Urinary bladder (tissue), 4 donors: Measurements from ENCODE around the gene CPNE4. TPM values are rescaled to one million over a fixed set of nuclear protein-coding genes. Genes with fewer than 3 reads are reported as not detected.

Experiments used
- DNase-seq: peaks from one replicate; pipeline ENCODE4 v3.0.0-alpha.2; 2015; ENCODE audit errors: extremely low spot score
- H3K27ac ChIP-seq: one replicate; pipeline ENCODE4 v1.5.1; 2013; ENCODE audit warnings: low read depth, mild to moderate bottlenecking, moderate library complexity
- H3K36me3 ChIP-seq: one replicate; pipeline ENCODE4 v1.6.1; 2013; ENCODE audit warnings: mild to moderate bottlenecking, moderate library complexity; ENCODE audit not compliant: insufficient read depth
- H3K4me1 ChIP-seq: one replicate; pipeline ENCODE4 v1.6.1; 2013; ENCODE audit warnings: mild to moderate bottlenecking, moderate library complexity; ENCODE audit not compliant: insufficient read depth
- H3K4me3 ChIP-seq: one replicate; pipeline ENCODE4 v1.5.1; 2013; ENCODE audit warnings: low read depth, low read length
- WGBS: extraction: QIAGEN DNeasy Blood & Tissue Kit; methylation state at CpG from one replicate; pipeline ENCODE4 v1.1.7; 2013; 5-methylcytosine and 5-hydroxymethylcytosine counted together
- polyA plus RNA-seq: library from polyadenylated mRNA; stranded (reverse); fragments of 200-250 nt; gene quantifications from one replicate; pipeline ENCODE4 v1.2.3, GENCODE V29; 2013
- total RNA-seq: library from RNA; depleted of rRNA; stranded (reverse); fragments of >200 nt; gene quantifications from one replicate; pipeline ENCODE4 v1.2.3, GENCODE V29; 2014
- donor health status: healthy with polysubstance abuse.
- donor health status: healthy.

The CPNE4 gene
- total and polyA plus RNA-seq, 2 donors = 0.03 to 0.21 TPM

DNA sequence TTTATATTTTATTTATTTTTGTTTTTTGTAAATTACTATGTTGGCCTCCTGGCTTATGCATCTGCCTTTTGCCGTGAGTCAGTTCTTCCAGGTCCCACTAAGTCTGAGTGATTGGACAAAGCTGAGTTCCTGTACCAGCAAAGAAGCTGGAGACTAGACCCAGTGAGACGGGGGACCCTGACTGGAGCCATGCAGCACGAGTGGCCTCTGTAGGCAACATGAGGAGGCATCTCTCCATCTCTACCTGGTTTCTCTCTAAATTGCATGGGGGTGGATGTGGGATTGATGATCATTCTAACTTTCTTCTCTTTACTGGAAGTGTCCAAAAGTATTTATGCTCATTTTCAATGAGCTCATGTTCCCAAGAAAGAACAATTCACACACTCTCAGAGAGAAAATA, 376.7 kb downstream of the CPNE4 start:
- no peak for DNase-seq
- no peak overlapping the region for H3K27ac ChIP-seq
- no peaks in the 10 kb centered on the region for H3K36me3 ChIP-seq
- no peaks in the 10 kb centered on the region for H3K4me1 ChIP-seq
- H3K4me3 ChIP-seq = no peak overlapping the region
- 72% methylated on average over 3 of the region's 3 CpGs for WGBS

DNA sequence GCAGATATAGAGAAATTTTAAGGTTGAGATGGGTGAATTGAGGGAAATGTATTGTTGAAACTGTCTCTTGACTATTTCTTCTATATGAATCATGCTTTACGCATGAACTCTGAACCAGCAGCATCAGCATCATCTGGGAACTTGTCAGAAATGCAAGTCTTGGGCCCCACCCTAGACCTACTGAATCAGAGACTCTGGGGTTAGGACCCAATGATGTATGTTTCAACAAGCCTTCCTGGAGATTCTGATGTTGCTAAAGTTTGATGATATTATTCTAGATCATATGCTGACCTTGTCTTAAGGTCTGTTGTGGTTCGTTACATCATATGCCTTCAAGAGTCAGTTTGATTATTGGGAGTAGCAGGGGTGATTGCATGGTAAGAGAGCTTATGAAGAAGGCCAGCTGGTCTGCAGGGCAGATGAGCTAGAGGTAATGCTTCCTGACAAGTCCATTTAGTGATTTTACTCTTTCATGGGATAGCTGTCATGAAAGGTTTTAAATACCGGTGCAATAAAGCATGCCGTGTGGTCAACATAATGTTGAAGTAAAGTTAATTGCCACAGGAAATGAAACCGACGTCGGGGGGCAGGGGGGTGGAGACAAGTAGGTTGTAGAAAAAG, 379.6 kb downstream of the CPNE4 start:
- H3K4me1 ChIP-seq = no peaks in the 10 kb centered on the region
- DNase-seq = no peak
- H3K4me3 ChIP-seq = no peak overlapping the region
- 45% methylated on average over 7 of the region's 7 CpGs for WGBS
- no peaks in the 10 kb centered on the region for H3K36me3 ChIP-seq
- H3K27ac ChIP-seq = no peak overlapping the region

- no peak for DNase-seq
- Histone ChIP-seq H3K4me1 (no peaks in the 10 kb centered on the region), H3K36me3 (no peaks in the 10 kb centered on the region), H3K4me3 (no peak overlapping the region), H3K27ac (no peak overlapping the region)
Measured at GRCh38 chr3:131645638-131646037, 389.2 kb downstream of the CPNE4 start.

GRCh38 chr3:131636266-131636775, 398.5 kb downstream of the CPNE4 start:
- DNase-seq = no peak
- no peaks in the 10 kb centered on the region for H3K4me1 ChIP-seq
- H3K4me3 ChIP-seq = no peak overlapping the region
- H3K27ac ChIP-seq = no peak overlapping the region
- 94% methylated on average over 4 of the region's 4 CpGs for WGBS
- H3K36me3 ChIP-seq = no peaks in the 10 kb centered on the region

DNA sequence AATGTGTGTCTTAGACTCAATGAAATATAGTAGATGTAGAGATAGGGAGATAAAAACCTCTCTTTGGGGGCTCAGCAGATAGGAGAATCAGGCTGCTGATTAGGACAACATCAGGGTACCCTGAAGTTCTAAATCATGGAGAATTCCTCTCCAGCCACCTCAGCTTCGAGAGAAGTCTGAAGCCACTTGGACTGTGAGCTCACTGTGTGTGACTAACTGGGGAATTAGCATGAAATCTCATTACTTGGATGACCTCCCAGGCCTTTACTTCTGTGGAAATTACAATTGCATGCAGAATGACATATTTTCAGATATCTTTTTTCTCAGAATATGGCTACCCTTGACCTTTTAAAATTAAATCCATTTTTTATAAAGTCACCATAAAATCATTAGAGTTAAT, 404.0 kb downstream of the CPNE4 start:
- no peak overlapping the region for H3K4me3 ChIP-seq
- no peak overlapping the region for H3K27ac ChIP-seq
- no peaks in the 10 kb centered on the region for H3K4me1 ChIP-seq
- 60% methylated on average over 1 of the region's 1 CpG for WGBS
- no peaks in the 10 kb centered on the region for H3K36me3 ChIP-seq
- DNase-seq = no peak

DNA sequence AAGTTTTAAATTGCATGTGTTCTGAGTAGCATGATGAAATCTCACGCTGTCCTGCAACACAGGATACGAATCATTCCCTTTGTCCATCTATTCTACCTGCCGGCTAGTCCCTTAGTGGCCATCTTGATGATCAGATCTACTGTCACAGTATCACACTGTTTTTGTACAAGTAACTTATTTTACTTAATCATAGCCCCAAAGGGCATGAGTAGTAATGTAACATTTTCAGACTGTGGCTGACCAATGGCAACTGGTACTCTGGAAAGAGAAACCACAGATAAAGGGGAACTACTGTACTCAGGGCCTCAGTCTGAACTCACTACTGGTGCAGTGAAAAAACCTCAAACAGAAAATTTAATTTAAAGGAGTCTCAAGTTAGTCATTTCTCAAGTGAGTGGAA, 404.7 kb downstream of the CPNE4 start:
- 77% methylated on average over 3 of the region's 3 CpGs for WGBS
- H3K36me3 ChIP-seq = no peaks in the 10 kb centered on the region
- H3K27ac ChIP-seq = no peak overlapping the region
- no peaks in the 10 kb centered on the region for H3K4me1 ChIP-seq
- DNase-seq = no peak
- H3K4me3 ChIP-seq = no peak overlapping the region

GRCh38 chr3:131623431-131623830, 411.4 kb downstream of the CPNE4 start:
- 87% methylated on average over 1 of the region's 1 CpG for WGBS
- no peak for DNase-seq
- no peaks in the 10 kb centered on the region for H3K36me3 ChIP-seq
- no peak overlapping the region for H3K4me3 ChIP-seq
- H3K27ac ChIP-seq = no peak overlapping the region
- no peaks in the 10 kb centered on the region for H3K4me1 ChIP-seq

DNA sequence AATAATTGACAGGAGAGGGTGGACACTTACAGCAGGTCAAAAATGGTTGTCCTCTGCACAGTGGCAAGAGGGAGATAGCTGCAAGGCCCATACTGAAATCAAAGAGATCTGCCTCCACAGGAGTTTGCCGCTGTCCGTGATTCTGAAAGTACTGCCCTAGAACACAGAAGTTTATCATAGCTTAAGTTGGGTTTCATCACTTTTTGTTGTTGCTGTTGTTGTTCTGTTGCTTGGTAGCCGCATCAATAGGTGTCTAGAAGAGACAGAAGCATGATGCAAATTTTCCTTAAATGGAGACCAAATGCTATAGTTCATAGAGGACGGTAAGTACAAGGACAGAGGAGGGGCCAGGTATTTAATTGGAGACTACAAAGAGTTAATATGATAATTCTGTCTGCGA, 412.1 kb downstream of the CPNE4 start:
- no peaks in the 10 kb centered on the region for H3K36me3 ChIP-seq
- WGBS = 82% methylated on average over 5 of the region's 5 CpGs
- no peaks in the 10 kb centered on the region for H3K4me1 ChIP-seq
- no peak overlapping the region for H3K27ac ChIP-seq
- DNase-seq = no peak
- no peak overlapping the region for H3K4me3 ChIP-seq

DNA sequence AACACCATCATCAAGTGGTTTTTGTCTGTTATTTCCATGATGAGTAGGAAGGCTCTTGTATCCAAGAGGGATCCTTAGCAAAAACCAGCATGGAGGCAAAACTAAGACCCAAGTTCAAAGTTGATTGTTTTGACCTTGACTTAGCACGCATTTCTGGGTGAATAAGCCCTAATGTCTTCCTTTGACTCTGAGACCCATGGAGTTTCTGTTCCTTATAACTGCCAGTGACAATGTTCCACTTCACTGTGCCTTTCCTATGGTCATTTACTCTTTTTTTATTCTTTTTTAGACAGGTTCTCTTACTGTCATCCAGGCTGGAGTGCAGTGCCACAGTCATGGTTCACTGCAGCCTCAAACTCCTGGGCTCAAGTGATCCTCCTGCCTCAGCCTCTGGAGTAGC, 413.8 kb downstream of the CPNE4 start:
- Histone ChIP-seq H3K36me3 (no peaks in the 10 kb centered on the region), H3K27ac (no peak overlapping the region), H3K4me3 (no peak overlapping the region), H3K4me1 (no peaks in the 10 kb centered on the region)
- DNase-seq = no peak
- WGBS = 83% methylated on average over 1 of the region's 1 CpG

GRCh38 chr3:131619821-131620220, 415.0 kb downstream of the CPNE4 start:
- H3K27ac ChIP-seq = no peak overlapping the region
- no peak overlapping the region for H3K4me3 ChIP-seq
- no peak for DNase-seq
- H3K4me1 ChIP-seq = no peaks in the 10 kb centered on the region
- H3K36me3 ChIP-seq = no peaks in the 10 kb centered on the region
- WGBS = 36% methylated on average over 2 of the region's 2 CpGs

DNA sequence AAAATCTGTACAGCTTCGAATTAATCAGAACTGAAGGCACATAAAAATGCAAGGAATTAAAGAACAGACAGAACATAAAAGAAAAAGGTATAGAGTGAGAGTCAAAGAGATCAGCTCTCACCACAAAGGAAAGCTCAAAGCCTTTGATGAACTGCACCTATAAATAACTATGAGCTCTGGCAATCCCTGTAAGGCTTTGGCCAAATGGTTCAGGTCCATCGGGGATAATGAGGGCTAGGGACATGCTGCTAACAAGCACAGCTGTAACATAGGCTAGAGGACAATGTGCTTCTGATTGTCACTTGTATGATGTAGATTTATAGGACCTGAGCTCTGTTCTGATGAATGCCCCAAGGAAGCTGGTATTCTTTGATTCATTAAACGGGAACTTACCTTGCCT, 418.1 kb downstream of the CPNE4 start:
- H3K4me1 ChIP-seq = no peaks in the 10 kb centered on the region
- WGBS = 43% methylated on average over 3 of the region's 3 CpGs

GRCh38 chr3:131612745-131613144, 422.1 kb downstream of the CPNE4 start:
- H3K4me3 ChIP-seq = no peak overlapping the region
- 82% methylated on average over 1 of the region's 1 CpG for WGBS
- no peak for DNase-seq
- no peak overlapping the region for H3K27ac ChIP-seq
- no peaks in the 10 kb centered on the region for H3K4me1 ChIP-seq
- no peaks in the 10 kb centered on the region for H3K36me3 ChIP-seq

More for the DNA sequence above, 418.1 kb downstream of the CPNE4 start:
- Histone ChIP-seq H3K4me3 (no peak overlapping the region), H3K27ac (no peak overlapping the region), H3K36me3 (no peaks in the 10 kb centered on the region)
- DNase-seq = no peak

DNA sequence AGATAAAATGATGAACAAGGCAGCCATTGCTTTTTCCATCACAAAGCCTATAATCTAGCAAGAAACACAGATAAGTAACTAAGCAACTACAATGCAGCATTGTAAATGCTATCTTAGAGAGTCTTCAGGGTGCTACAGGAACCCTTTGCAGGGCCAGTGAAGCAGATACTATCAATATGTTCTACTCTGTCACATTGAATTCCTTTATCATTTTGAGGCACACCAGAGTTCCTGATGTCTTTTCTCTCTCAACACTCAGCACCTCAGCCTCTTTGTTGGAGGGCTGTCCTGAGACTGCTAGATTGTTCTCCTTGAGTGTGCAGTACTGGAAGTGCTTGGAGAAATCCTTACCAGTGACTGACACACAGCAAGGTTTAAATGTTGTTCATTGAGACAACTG, 424.6 kb downstream of the CPNE4 start:
- Histone ChIP-seq H3K4me3 (no peak overlapping the region), H3K4me1 (no peaks in the 10 kb centered on the region), H3K27ac (no peak overlapping the region), H3K36me3 (no peaks in the 10 kb centered on the region)
- DNase-seq = no peak

- Histone ChIP-seq H3K27ac (no peak overlapping the region), H3K36me3 (no peaks in the 10 kb centered on the region), H3K4me3 (no peak overlapping the region), H3K4me1 (no peaks in the 10 kb centered on the region)
- no peak for DNase-seq
Measured at GRCh38 chr3:131608741-131609140, 426.1 kb downstream of the CPNE4 start.

GRCh38 chr3:131608296-131608695, 426.5 kb downstream of the CPNE4 start:
- H3K36me3 ChIP-seq = no peaks in the 10 kb centered on the region
- WGBS = 75% methylated on average over 1 of the region's 1 CpG
- no peaks in the 10 kb centered on the region for H3K4me1 ChIP-seq
- no peak overlapping the region for H3K27ac ChIP-seq
- no peak overlapping the region for H3K4me3 ChIP-seq
- DNase-seq = no peak
